Measurements from ENCODE around the gene GTF3C5.
"Not testable (repeated sequence)": the region's sequence is repeated elsewhere in the genome, so short reads cannot be mapped to it uniquely, and the experiment has no call there.

GTF3C5 gene

GRCh38 chr9:133072210-133072609 lies 41.4 kb downstream of the GTF3C5 start:
- not testable (repeated sequence) for DNase-seq

GRCh38 chr9:133073086-133074014 lies 42.6 kb downstream of the GTF3C5 start:
- no peak for DNase-seq

DNA sequence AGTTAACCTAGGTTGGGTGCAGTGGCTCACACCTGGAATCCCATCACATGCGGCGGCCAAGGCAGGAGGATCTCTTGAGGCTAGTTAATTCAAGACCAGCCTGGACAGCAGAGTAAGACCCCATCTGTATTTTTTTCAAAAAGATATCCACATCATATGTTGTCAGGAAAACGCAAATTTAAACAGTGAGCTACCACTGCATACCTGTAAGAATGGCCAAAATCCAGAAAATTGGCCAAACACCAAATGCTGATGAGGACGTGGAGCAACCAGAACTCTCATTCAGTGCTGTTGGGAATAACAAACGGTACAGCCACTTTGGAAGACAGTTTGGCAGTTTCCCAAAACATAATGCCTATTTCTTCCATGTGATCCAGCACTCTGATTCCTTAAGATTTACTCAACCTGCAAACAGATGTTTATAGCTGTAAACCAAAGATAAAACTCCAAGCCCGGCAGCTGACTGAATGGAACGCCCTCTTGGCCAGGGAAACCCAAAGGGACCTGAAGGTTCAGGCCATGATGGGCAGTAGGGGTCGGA lies 43.4 kb downstream of the GTF3C5 start:
- DNase-seq = no peak

DNA sequence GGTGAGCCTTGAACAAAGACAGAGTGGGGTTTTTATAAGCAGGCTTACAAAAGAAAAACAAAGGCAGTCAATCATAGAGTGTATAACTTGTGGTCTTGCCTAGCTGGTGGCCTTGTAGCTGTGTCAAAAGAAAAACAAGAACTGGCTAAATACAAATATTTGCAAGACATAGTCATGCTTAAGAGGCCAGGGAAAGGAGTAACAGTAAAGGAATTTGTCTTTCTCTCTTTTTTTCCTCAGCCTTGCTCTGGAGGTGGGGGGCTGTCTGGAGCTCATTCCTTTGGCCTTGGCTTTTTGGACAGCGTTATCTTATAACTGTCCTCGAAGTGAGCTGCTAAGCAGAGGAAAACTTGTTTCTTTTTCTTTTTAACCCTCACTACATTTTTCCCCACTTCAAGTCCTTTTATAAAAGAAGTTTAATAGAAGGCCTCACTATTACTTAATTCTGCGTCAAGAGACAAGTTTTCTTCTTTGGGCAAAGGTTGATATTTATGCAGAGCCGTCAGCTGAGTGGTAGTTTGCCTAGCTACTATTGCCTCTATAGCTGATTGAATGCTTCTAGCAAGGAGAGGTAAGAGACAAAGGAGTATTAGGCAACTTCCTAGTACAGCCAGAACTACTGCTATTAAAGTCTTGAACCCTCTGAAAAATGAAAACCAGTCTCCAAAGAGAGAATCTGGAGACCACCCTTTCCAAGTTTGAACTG lies 45.3 kb downstream of the GTF3C5 start:
- DNase-seq = no peak

- DNase-seq = no peak
Measured at GRCh38 chr9:133076691-133077090, 45.9 kb downstream of the GTF3C5 start.

GRCh38 chr9:133078486-133078885 lies 47.7 kb downstream of the GTF3C5 start:
- DNase-seq = no peak

DNA sequence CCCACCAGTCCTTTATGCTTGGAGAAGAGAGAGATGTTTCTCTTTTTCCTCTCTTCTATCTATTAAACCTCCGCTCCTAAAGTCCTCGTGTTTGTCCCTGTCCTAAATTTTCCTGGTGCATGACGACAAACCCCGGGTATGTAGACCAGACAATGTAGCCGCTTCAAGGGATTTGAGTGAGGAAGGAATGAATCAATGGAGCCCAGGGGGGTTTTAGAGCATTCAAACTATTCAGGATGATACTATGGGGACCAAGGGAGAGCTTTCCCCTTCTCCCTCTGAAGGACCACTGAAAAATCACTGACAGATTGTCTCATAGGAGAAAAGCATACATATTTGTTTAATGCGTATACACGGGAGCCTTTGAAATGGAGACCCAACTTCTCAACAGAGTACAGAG lies 49.4 kb downstream of the GTF3C5 start:
- DNase-seq = no peak

DNA sequence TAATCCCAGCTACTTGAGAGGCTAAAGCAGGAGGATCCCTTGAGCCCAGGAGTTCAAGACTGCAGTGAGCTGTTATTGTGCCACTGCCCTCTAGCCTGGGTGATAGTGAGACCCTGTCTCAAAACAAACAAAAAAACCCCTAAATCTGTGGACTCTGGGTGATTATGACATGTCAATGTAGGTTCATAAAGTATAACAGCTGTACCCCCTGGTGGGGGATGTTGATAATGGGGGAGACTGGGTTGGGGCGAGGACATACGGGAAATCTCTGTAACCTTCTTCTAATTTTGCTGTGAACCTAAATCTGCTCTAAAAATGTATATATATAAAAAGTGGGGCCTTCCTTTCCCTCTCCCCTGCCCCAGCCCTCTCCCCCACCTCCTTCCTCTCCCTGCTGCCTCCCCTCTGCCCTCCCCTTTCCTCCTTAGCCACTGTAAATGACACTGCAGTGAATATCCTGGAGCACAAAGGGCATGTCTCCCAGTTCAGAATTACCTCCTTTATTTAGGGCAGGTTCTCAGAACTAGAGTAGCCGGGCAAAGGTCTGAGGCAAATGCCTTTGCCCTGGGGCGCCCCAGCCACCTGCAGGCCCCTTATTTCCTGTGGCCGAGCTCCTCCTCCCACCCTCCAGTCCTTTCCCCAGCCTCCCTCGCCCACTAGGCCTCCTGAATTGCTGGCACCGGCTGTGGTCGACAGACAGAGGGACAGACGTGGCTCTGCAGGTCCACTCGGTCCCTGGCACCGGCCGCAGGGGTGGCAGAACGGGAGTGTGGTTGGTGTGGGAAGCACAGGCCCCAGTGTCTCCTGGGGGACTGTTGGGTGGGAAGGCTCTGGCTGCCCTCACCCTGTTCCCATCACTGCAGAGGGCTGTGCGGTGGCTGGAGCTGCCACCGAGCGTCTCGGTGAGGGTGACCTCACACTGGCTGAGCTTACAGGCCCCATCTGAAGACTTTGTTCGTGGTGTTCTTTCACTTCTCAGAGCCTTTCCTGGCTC lies 50.3 kb downstream of the GTF3C5 start:
- DNase-seq = not testable (repeated sequence)

- not testable (repeated sequence) for DNase-seq
Measured at GRCh38 chr9:133081957-133082644, 51.3 kb downstream of the GTF3C5 start.

DNA sequence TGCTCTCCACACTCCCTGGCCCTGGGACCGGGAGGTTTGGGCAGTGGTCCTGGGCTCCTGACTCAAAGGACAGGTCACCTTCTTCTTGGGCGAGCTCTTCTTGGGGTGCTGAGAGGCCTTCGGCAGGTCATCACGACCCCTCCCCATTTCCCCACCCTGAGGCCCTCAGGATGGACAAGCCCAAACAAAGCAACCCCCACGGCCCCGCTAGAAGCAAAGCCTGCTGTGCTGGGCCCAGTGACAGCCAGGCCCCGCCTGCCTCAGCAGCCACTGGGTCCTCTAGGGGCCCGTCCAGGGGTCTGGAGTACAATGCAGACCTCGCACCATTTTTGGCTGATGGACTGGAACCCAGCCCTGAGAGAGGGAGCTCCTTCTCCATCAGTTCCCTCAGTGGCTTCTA lies 52.9 kb downstream of the GTF3C5 start:
- DNase-seq = not testable (repeated sequence)

DNA sequence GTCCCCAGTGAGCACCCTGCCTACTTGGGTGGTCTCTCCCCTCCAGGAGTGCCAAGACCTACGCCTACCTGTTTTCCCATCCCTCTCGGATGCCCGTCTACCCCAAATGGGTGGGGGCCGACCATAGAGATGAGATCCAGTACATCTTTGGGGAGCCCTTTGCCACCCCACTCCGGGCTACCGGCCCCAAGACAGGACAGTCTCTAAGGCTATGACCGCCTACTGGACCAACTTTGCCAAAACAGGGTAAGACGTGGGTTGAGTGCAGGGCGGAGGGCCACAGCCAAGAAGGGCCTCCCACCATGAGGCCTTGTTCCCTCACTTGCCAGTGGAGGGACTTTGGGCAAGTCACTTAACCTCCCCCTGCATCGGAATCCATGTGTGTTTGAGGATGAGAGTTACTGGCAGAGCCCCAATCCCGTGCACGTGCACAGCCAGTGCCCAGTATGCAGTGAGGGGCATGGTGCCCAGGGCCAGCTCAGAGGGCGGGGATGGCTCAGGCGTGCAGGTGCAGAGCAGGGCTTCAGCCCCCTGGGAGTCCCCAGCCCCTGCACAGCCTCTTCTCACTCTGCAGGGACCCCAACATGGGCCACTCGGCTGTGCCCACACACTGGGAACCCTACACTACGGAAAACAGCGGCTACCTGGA lies 55.5 kb downstream of the GTF3C5 start:
- not testable (repeated sequence) for DNase-seq

GRCh38 chr9:133086894-133087293 lies 56.1 kb downstream of the GTF3C5 start:
- DNase-seq = no peak

GRCh38 chr9:133087429-133088145 lies 56.8 kb downstream of the GTF3C5 start:
- no peak for DNase-seq

- no peak for DNase-seq
Measured at GRCh38 chr9:133088146-133088750, 57.5 kb downstream of the GTF3C5 start.

- DNase-seq = no peak
Measured at GRCh38 chr9:133088756-133089155, 58.0 kb downstream of the GTF3C5 start.

- DNase-seq = no peak
Measured at GRCh38 chr9:133089271-133089671, 58.5 kb downstream of the GTF3C5 start.

DNA sequence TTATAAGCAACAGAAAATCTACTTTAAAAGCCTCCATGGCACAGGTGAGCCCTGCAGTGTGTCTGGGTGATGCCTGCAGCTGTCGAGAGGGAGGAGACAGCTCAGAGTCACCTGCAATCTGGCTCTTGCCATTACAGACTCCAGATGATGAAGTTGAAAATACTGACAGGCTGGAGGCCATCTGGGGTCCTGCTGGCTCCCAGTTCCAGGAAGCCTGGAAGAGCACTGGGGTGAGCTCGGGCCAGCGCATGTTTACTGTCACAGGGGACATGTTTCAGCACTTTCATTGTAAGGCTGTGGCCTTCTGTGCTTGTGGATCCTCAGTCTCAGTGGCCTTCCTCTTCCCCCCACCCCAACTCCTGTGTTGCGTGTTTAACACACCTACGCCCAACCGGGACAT lies 59.4 kb downstream of the GTF3C5 start:
- DNase-seq = no peak

- DNase-seq = no peak
Measured at GRCh38 chr9:133090752-133091385, 60.1 kb downstream of the GTF3C5 start.

- not testable (repeated sequence) for DNase-seq
Measured at GRCh38 chr9:133094351-133094750, 63.6 kb downstream of the GTF3C5 start.
